Stimulated activated naive B cell treated with anti-CD40 and anti-IgM and Interleukin-4, amounts not matched to agents 10 μg/mL and 1 μg/mL and 100 μg/mL, for 72 hours (primary cell): ENCODE measurements around the gene SLITRK1.
A peak's percentile ranks its signal among the peaks of the same experiment; 100 is the strongest.

Experiments used
- ATAC-seq, 2 donors: fragments of 150-1000 bp; cut with Tn5 transposase; replicated peaks; 2 replicates each; pipeline ENCODE4 v1.10.0; 2021; ENCODE audit warnings: moderate library complexity in 1 of 2
- DNase-seq: peaks from one replicate; pipeline ENCODE4 v3.0.0; 2021
- H3K27ac Mint-ChIP-seq: one replicate; pipeline ENCODE4 v1.8.0; 2022; ENCODE audit warnings: mild to moderate bottlenecking, mixed read lengths
- H3K27me3 Mint-ChIP-seq, 2 donors: one replicate each; pipeline ENCODE4 v1.8.0; 2022; ENCODE audit warnings: mixed read lengths in 2 of 2
- H3K36me3 Mint-ChIP-seq, 2 donors: one replicate each; pipeline ENCODE4 v1.8.0; 2022; ENCODE audit warnings: mixed read lengths in 2 of 2, mild to moderate bottlenecking in 1 of 2
- H3K4me1 Mint-ChIP-seq, 2 donors: one replicate each; pipeline ENCODE4 v1.8.0; 2022; ENCODE audit warnings: mixed read lengths in 2 of 2, mild to moderate bottlenecking in 1 of 2
- H3K4me3 Mint-ChIP-seq, 2 donors: one replicate each; pipeline ENCODE4 v1.8.0; 2022; ENCODE audit warnings: mild to moderate bottlenecking in 2 of 2, mixed read lengths in 2 of 2, moderate library complexity in 1 of 2
- H3K9me3 Mint-ChIP-seq, 2 donors: one replicate each; pipeline ENCODE4 v1.8.0; 2022; ENCODE audit warnings: mixed read lengths in 2 of 2, mild to moderate bottlenecking in 1 of 2

The SLITRK1 gene, protein sequence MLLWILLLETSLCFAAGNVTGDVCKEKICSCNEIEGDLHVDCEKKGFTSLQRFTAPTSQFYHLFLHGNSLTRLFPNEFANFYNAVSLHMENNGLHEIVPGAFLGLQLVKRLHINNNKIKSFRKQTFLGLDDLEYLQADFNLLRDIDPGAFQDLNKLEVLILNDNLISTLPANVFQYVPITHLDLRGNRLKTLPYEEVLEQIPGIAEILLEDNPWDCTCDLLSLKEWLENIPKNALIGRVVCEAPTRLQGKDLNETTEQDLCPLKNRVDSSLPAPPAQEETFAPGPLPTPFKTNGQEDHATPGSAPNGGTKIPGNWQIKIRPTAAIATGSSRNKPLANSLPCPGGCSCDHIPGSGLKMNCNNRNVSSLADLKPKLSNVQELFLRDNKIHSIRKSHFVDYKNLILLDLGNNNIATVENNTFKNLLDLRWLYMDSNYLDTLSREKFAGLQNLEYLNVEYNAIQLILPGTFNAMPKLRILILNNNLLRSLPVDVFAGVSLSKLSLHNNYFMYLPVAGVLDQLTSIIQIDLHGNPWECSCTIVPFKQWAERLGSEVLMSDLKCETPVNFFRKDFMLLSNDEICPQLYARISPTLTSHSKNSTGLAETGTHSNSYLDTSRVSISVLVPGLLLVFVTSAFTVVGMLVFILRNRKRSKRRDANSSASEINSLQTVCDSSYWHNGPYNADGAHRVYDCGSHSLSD

DNA sequence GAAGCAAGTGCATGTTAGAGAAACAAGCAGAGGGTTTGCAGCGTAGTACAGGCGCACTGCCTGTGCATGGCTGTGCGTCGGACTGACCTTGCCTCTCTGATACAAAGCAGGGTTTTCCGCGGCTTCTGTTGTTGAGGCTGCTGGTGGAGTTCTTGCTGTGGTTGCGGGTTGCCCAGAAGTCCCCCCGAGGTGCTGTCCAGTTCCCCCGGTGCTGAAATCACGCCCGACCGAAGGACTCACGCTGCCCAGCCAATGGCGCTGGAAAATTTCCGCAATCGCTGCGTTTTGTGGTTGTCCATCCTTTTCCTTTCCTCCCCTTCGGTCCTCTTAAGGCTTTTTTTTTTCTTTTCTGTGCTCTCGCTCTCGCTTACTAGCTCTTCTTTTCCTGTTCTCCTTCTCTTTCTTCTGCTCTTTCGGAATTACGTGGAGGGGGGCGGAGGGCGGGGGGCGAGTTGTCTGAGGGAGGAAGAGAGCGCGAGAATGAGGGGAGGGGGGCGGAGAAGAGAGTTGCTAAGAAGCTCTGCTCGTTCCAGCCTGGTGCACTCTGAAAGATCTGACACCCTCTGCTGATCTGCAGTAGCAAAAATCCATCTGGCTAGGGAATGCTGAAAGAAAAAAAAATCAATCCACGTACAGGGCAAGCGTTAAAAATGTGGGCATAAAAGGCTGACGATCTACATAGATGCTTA lies at the start of gene SLITRK1:
Gene SLITRK1, minus strand, starts transcription at position 558 of the 689 bp plus-strand sequence. CDS start 967 bp downstream, outside the sequence.
- Mint-ChIP-seq H3K4me1 (peaks cover 4 to 16% of the 10 kb centered on the region in 2 donors), H3K27me3 (peaks cover 36 to 46% of the 10 kb centered on the region in 2 donors), H3K27ac (peak within 1 kb of the TSS; percentile 14), H3K4me3 (peak within 1 kb of the TSS in 1 of 2 donors; percentile 31), H3K36me3 (peaks cover 0 to 3% of the 10 kb centered on the region in 2 donors), H3K9me3 (peaks cover 2 to 3% of the 10 kb centered on the region in 2 donors)
- DNase-seq = no peak
- ATAC-seq = peak in 1 of 2 donors; percentile 25

DNA sequence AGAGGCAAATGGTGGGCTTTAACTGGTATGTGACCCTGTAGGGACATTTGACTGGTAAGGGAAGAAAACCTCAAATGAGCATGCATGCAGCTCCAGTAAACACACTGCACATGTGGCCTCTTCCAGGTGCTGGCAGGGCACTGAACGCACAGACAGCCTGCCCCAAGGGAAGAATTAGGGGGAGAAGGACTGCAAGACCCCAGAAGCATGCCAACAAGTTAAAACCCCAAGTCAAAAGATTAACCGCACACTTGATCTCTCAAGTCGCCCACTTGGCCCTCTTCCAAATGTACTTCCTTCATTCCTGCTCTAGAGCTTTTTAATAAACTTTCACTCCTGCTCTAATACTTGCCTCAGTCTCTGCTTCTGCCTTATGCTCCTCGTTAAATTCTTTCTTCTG lies 46.9 kb upstream of the SLITRK1 start:
- no peak overlapping the region for H3K4me3 Mint-ChIP-seq
- H3K9me3 Mint-ChIP-seq = peaks cover 0 to 2% of the 10 kb centered on the region in 2 donors
- H3K36me3 Mint-ChIP-seq = peaks cover 0 to 1% of the 10 kb centered on the region in 2 donors
- ATAC-seq = no peak
- H3K27me3 Mint-ChIP-seq = no peaks in the 10 kb centered on the region
- no peaks in the 10 kb centered on the region for H3K4me1 Mint-ChIP-seq
- no peak for DNase-seq
- no peak overlapping the region for H3K27ac Mint-ChIP-seq

DNA sequence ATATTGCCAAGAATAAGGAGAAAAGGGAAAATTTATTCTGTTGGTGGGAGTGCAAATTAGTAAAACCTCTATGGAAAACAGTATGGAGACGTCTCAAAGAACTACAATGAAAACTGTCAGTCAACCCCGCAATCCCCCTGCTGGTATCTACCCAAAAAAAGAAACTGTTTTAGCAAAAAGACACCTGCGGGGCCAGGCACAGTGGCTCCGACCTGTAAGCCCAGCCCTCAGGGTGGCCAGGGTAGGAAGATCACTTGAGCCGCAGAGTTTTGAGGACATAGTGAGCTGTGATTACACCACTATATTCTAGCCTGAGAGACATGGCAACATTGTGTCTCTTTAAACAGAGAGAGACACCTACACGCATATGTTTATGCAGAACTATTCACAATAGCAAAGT lies 37.5 kb upstream of the SLITRK1 start:
- Mint-ChIP-seq H3K4me1 (no peaks in the 10 kb centered on the region), H3K4me3 (no peak overlapping the region), H3K27me3 (no peaks in the 10 kb centered on the region), H3K27ac (no peak overlapping the region), H3K9me3 (no peaks in the 10 kb centered on the region), H3K36me3 (no peaks in the 10 kb centered on the region)
- no peak for ATAC-seq
- no peak for DNase-seq

DNA sequence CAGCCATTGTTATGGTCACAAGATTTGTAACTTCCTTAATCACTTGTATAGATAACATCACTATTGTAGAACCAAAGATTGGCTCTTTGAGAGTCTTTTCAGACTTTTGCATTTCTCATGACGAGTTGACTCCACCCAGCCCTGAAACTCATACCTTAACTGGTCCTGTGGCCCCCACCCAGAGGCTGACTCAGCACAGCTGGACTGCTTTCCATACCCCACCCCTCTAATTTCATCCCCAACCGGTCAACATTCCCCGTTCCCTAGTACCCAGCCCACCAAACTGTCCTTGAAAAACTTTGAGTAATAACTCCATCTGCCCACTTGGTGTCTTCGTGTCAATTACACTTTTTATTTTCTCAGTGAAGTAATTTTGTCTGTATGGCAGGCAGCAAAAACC lies 32.1 kb upstream of the SLITRK1 start:
- DNase-seq = no peak
- Mint-ChIP-seq H3K27ac (no peak overlapping the region), H3K4me1 (no peaks in the 10 kb centered on the region)

DNA sequence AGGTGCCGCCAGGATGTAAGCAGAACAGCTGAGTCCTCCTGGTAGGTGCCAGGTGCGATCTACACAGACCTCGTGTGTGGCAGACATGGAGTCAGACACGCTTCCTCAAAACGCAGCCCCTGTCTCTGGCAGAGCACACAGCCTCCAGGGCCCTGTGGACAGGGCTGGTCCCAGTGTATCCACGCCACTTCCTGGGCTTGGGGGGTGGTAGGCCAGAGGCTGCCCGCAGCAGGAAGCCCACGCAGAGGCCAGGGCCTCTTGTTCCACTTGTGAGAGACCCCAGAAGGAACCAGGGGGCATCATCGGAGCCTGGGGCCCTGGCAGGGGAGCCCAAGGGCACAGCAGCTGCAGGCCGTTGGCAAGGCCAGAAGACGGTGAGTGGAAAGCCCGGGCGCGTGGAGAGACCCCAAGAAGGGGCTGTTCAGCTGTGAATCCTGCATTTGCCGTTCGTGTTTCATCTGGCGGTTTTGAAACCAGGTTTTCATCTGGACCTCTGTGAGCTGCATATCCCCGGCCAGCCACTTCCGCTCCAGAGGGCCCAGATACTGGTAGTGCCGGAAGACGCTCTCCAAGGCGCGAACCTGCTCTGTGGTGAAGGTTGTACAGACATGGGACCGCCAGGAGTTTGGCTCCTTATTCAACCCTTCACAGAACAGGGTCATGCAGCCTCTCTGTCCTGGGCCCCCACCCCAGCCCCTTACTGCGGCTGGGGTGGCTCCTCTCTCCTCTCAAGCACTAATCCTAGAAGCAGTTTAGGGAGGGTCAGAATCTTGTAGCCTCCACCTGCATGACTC lies 25.1 kb upstream of the SLITRK1 start:
- ATAC-seq (no peak), DNase-seq (no peak)
- Mint-ChIP-seq H3K4me3 (no peak overlapping the region), H3K27me3 (no peaks in the 10 kb centered on the region), H3K36me3 (no peaks in the 10 kb centered on the region), H3K27ac (no peak overlapping the region), H3K4me1 (no peaks in the 10 kb centered on the region), H3K9me3 (peaks cover 8 to 14% of the 10 kb centered on the region in 2 donors)

More for the DNA sequence above, 32.1 kb upstream of the SLITRK1 start:
- H3K36me3 Mint-ChIP-seq = no peaks in the 10 kb centered on the region
- no peak overlapping the region for H3K4me3 Mint-ChIP-seq
- ATAC-seq = no peak
- no peaks in the 10 kb centered on the region for H3K27me3 Mint-ChIP-seq
- peaks cover 8% of the 10 kb centered on the region in 2 donors for H3K9me3 Mint-ChIP-seq

DNA sequence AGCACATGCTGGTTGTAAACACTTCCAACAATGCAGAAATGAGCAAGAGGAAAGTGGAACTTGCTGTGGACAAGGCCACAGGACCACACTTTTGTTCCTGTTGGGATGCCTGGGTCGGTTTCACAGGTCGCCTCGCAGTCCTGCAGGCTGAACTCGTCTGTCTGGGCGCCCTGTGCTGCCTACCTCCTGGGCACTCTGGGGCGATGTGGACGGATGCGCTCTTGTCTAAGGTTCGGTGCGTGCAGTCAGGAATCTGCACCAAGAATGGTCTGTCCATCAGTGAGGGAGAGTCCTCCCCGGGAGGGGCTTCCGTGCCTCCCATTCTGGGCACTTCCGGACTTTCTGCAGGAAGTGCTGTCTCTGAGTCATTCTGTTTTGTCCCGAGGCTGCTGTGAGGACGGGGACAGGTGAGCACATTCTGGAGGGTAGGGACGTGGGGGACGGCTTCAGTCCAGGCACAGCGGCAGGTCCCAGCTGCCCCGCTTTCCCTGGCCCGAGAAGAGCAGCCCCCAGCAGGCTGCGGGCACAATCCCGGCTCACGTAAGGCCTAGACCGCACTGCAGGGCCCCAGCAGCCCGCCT lies 24.1 kb upstream of the SLITRK1 start:
- DNase-seq = no peak
- H3K27ac Mint-ChIP-seq = no peak overlapping the region
- peaks cover 3 to 11% of the 10 kb centered on the region in 2 donors for H3K9me3 Mint-ChIP-seq
- no peak overlapping the region for H3K4me3 Mint-ChIP-seq
- no peaks in the 10 kb centered on the region for H3K4me1 Mint-ChIP-seq
- ATAC-seq = no peak
- H3K36me3 Mint-ChIP-seq = no peaks in the 10 kb centered on the region
- H3K27me3 Mint-ChIP-seq = no peaks in the 10 kb centered on the region

DNA sequence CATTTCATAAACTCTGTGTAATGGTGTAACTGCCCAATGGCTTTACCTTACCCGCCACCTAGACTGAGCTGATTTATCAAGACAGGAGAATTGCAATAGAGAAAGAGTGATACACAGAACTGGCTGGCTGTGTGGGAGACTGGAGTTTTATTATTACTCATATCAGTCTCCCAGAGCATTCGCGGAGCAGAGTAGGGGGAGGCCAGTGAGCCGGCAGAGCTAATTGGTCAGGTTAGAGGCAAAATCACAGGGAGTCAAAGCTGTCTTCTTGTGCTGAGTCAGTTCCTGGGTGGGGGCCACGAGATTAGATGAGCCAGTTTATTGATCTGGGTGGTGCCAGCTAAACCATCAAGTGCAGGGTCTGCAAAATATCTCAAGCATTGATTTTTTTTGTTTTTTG lies 23.4 kb upstream of the SLITRK1 start:
- ATAC-seq = no peak
- no peaks in the 10 kb centered on the region for H3K36me3 Mint-ChIP-seq
- peaks cover 3 to 8% of the 10 kb centered on the region in 2 donors for H3K9me3 Mint-ChIP-seq
- no peaks in the 10 kb centered on the region for H3K27me3 Mint-ChIP-seq
- H3K27ac Mint-ChIP-seq = no peak overlapping the region
- no peak for DNase-seq
- H3K4me1 Mint-ChIP-seq = no peaks in the 10 kb centered on the region
- no peak overlapping the region for H3K4me3 Mint-ChIP-seq

DNA sequence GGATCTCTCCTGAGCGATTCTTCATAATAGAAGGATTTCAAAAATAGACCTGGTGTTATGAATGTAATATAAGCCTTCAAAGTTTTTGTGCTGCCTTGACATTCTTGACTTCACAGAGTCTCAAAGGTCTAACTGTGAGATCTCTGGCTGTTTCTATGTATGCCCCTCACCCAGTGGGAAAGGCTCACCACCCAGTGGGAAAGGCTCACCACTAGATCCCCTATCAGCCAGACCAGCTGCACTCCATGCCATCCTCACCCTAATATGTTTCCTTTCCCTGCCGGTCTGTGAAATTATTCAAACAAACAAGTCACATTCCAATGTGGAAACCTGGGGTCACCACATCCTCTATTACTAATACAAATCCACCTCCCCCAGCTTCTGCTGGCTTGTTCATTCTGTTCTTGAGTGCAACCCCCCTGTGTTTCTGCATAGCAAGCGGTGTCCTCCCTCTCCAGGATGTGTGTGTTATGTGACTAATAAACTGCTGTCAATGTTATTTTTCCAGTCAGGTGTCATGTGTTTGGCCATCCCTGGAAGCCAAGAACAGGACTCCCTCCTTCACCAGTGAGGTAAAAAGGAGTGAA lies 13.8 kb upstream of the SLITRK1 start:
- no peak for ATAC-seq
- no peak for DNase-seq

DNA sequence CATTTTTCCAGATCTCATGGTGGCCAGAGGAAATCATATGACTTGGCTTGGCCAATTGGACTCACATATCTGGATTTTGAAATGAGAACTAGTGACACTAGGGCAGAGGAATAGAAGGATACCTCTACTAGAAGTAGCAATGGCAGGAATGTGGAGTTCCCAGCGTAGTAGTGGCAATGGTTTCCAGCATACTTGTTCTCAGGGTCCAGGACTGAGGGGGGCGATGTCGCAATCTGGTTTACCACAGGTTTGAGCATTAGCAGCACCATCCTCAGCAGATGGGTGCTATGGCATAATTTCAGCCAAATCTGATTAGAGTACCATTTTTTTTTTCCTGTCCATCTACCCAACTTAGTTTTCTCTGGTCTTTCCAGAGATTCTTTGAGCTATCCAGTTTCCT lies 8.1 kb upstream of the SLITRK1 start:
- H3K27ac Mint-ChIP-seq = no peak overlapping the region
- no peaks in the 10 kb centered on the region for H3K4me1 Mint-ChIP-seq
- H3K9me3 Mint-ChIP-seq = no peaks in the 10 kb centered on the region
- no peak overlapping the region for H3K4me3 Mint-ChIP-seq
- no peaks in the 10 kb centered on the region for H3K27me3 Mint-ChIP-seq
- DNase-seq (no peak), ATAC-seq (no peak)
- H3K36me3 Mint-ChIP-seq = no peaks in the 10 kb centered on the region

More for the DNA sequence above, 13.8 kb upstream of the SLITRK1 start:
- H3K27me3 Mint-ChIP-seq = no peaks in the 10 kb centered on the region
- no peak overlapping the region for H3K4me3 Mint-ChIP-seq
- no peak overlapping the region for H3K27ac Mint-ChIP-seq
- peaks cover 0 to 3% of the 10 kb centered on the region in 2 donors for H3K9me3 Mint-ChIP-seq
- no peaks in the 10 kb centered on the region for H3K4me1 Mint-ChIP-seq
- H3K36me3 Mint-ChIP-seq = no peaks in the 10 kb centered on the region

DNA sequence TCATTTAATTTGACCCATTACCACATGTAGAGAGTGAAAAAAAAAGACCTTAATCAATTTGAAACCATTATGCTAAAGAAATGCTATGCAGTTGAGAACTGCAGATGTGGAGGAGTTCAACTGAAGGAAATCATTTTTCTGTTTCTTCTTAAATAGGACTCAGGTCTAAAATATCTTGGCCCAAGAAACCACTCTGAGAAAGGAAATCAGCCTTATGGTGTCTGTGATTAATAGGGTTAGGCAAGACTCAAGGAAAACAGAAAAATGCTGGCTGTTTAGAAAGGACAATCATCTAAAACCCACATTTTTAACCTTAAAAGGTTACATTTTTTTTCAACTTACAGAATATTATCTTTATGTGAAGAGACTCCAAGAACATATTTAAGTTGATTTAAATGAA lies 1.9 kb upstream of the SLITRK1 start:
- peaks cover 0 to 2% of the 10 kb centered on the region in 2 donors for H3K36me3 Mint-ChIP-seq
- H3K27ac Mint-ChIP-seq = no peak overlapping the region
- H3K4me1 Mint-ChIP-seq = peaks cover 3 to 13% of the 10 kb centered on the region in 2 donors
- H3K27me3 Mint-ChIP-seq = peaks cover 33 to 37% of the 10 kb centered on the region in 2 donors
- no peak for ATAC-seq
- DNase-seq = no peak
- H3K9me3 Mint-ChIP-seq = peaks cover 2 to 3% of the 10 kb centered on the region in 2 donors
- no peak overlapping the region for H3K4me3 Mint-ChIP-seq

DNA sequence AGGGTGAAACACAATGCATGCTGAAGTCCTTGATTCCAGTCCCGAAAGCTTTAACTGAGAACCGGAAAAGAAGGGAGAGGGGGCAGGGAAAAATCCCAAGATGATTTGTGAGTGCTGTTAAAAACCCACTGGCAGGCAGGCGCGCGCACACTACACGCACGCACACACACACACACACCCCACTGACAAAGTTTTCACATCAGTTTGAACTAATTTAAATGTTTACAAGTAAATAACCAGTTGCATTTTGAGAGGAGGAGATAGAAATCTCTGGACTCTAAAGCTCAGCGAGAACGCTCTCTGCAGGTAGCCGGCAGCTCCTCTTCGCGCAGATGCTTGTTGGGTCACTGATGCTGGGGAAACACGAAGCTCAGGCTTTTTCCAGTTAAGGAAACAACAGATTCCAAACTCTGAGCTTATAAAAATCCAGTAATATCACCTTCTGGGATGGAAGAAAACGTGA lies 818 bp upstream of the SLITRK1 start:
- Mint-ChIP-seq H3K9me3 (peaks cover 2 to 3% of the 10 kb centered on the region in 2 donors), H3K4me1 (peaks cover 4 to 16% of the 10 kb centered on the region in 2 donors), H3K4me3 (no peak overlapping the region), H3K36me3 (peaks cover 0 to 3% of the 10 kb centered on the region in 2 donors), H3K27me3 (peaks cover 36 to 46% of the 10 kb centered on the region in 2 donors), H3K27ac (no peak overlapping the region)
- no peak for ATAC-seq
- no peak for DNase-seq

DNA sequence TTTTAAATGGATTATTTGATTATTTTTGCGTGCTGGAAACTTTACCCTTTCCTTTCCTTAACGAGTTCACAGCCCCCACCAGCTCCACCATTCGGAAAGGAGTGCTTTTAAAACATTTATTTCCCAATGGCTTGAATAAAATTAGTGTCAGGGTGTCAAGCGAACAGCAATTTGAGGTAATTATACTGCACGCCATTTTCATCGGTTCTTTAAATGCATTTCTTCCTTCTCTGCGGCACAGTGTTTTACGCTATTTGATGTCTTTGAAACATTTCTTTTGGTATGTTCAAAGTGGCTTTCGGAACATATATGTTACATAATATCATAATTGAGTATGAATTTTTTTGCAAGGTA lies 309 bp upstream of the SLITRK1 start:
- ATAC-seq (no peak), DNase-seq (no peak)
- peaks cover 4 to 16% of the 10 kb centered on the region in 2 donors for H3K4me1 Mint-ChIP-seq
- H3K4me3 Mint-ChIP-seq = no peak overlapping the region
- H3K27ac Mint-ChIP-seq = no peak overlapping the region
- peaks cover 36 to 46% of the 10 kb centered on the region in 2 donors for H3K27me3 Mint-ChIP-seq
- H3K9me3 Mint-ChIP-seq = peaks cover 2 to 3% of the 10 kb centered on the region in 2 donors
- H3K36me3 Mint-ChIP-seq = peaks cover 0 to 3% of the 10 kb centered on the region in 2 donors

DNA sequence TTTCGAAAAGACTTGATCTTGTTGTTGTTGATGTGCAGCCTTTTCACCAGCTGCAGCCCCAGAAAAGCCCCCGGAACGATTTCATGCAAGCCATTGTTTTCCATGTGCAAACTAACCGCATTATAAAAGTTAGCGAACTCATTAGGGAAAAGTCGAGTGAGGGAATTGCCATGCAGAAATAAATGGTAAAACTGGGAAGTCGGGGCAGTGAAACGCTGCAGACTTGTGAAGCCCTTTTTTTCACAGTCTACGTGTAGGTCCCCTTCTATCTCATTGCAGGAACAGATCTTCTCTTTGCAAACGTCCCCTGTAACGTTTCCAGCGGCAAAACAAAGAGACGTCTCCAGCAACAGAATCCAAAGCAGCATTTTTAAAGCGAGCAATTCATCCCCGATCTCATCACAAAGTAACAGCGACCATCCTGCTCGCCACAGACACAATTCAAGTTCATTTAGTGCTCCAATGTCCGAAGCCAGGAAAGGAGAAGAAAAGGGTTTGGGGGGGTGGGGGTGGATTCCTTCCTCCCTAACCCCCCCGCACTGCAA lies 1.1 kb downstream of the SLITRK1 start:
- ATAC-seq (no peak), DNase-seq (no peak)
- H3K27ac Mint-ChIP-seq = no peak overlapping the region
- peaks cover 0 to 3% of the 10 kb centered on the region in 2 donors for H3K36me3 Mint-ChIP-seq
- no peak overlapping the region for H3K4me3 Mint-ChIP-seq
- H3K4me1 Mint-ChIP-seq = peaks cover 4 to 21% of the 10 kb centered on the region in 2 donors
- peaks cover 2 to 3% of the 10 kb centered on the region in 2 donors for H3K9me3 Mint-ChIP-seq
- peaks cover 36 to 46% of the 10 kb centered on the region in 2 donors for H3K27me3 Mint-ChIP-seq
